Stimulated activated CD8-positive, alpha-beta memory T cell treated with anti-CD3 and anti-CD28 coated beads, Interleukin-4, amount 100 ng/mL, for 48 hours (primary cell): ENCODE data around the gene CDK5.
A peak's percentile ranks its signal among the peaks of the same experiment; 100 is the strongest.

ENCODE experiments used
- DNase-seq: peaks from one replicate; pipeline ENCODE4 v3.0.0-alpha.2; 2020

Gene CDK5

DNA sequence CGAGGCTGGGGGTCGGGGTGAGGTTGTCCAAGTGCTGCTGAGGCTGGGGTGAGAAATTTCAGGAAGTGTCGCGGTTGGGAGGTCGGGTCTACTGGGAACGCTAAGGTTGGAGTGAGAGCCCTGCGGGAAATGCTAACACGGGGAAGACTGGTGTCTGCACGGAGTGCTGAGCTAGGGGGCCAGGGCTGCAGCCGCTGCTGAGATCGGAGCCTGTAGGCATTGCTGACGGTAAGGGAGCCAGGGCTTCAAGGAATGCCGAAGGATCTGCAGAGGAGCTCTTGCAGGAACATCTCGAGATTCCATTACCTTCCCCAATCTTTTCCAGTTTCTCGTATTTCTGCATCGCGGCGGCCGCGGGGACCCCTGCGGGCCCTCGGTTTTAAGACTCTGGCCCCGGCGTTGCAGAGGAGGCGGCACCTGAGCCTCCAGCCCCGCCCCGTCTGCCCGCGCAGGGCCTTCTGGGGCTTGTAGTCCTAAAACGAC is at the start of gene CDK5:
CDK5 (minus strand) TSS at position 392 of the 483 bp plus-strand sequence; CDS start at position 343, 49 bp downstream.
- DNase-seq: no peak

DNA sequence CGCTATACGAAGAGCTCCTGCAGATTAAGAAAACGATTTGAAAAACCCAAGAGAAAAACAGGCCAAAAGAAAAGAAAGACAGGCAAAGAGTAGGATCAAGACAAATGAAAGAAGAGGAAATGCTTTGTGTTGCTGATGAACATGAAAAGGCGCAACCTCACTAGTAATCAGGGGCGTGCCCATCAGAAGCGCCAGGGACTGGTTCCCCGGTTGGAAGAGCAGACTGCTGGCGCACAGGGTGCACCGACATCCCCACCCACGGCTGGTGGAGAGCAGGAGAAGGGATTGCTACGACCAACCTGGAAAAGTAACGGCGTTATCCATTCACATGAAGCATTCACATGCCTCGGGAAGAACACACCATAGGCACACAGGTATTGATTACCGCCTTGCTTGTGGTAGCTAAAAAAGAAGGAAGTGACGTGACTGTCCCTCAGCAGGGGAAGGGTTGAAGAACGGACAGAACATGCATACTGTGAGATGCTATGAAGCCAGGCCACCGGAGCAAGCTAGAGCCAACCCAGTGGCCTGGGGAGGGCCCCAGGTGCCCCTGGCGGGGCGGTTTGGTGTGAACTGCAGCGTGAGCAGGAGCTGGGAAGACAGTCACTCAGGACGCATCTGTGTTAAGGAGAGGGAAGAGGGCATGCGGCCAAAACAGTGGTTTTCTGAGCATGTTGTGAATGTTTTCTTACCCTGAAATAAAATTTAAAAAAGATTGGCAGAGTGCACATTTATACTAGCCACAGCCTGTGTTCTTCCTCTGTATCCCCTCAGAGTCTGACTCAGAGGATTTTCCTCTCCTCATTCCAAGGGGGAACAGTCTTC is 46.9 kb upstream of the CDK5 start:
- DNase-seq: no peak

DNA sequence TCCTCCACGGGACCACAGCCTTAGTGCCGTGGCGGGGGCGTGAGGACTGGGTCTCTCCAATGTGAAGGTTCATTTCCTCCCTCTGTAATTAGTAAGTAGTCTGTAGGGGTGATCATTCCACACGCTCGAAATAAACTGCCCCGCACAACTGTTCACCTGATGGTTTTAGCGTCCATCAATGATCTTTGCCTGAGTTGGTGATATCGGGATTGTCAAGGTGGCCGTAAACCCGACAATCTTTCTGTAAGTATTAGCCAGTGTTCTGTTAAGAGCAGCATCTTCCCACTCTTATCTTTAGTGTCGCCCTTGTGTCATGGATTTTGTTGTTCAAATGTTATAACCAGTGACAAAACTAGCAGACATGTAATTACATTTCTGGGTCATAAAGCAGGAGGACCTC is 46.3 kb upstream of the CDK5 start:
- DNase-seq: no peak

DNA sequence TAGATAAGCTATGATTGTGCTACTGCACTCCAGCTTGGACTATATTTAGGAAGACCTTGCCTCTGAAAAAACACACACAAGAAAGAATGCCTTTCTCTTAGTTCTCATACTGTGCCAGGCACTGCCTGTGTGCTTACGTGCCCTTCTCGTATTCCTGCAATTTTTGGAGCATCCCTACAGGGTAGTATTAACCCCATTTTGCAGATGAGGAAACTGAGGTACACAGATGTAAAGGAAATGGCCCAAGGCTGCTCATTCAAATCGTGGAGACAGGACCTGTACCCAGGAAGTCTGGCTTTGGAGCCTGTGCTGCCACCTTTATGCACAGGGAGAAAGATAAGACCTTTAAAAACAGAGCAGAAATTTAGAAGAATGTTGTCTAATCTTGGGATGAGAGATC is 45.3 kb upstream of the CDK5 start:
- no peak for DNase-seq

DNA sequence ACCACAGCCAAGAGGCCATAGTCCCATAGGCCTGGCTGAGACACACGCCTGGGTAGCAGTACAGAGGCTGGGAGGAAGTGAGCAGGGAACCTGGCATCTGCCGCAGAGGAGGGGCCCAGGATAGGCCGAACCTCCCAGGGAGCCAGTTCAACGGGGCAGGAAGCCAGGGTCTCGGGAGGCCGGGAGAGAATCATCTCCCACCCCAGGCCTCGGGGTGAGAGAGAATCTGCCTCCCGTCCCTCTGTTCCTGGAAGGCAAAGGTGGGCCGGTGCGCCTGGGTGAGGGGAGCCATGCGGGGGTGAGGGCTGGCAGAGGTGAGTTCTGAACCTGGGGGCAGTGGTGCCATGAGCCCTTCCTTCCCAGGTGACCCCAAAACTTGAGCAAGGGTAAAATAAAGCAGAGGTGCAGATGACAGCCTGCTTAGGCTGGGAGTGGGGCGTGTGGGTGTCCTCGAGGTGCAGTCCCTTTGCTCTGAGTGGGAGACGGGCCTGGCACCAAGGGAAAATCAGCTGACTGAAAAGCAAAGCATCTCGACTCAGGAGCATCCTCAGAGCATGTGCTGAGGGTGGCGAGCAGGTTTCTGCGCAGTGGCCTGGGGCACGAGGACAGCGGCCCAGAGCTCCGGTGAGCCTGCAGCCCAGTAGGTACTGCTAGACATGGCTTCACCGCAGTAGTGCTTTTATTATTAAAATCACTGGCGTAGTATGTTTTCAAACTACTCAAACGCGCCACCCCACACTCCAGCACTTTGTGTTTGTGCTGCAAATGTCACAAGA is 44.1 kb upstream of the CDK5 start:
- DNase-seq: no peak

DNA sequence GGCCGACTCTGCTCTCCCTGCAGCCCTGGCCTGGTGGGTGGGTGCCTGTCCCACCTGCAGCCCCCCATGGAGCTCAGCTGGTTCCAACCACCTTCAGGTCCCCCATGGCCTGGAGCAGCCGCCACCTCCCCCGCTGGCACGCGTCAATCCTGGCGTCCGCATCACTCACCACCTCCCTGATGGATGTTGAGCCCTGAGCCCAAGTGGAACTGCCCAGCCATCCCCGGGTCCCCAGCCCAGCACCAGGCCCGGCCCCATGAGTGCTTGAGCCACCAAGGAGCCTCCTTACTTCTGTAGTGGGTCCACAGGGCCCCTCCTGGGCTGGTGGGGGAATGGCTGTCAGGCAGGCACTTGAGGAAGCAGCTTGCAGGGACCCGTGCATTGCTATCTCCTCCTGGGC is 43.2 kb upstream of the CDK5 start:
- DNase-seq: no peak

DNA sequence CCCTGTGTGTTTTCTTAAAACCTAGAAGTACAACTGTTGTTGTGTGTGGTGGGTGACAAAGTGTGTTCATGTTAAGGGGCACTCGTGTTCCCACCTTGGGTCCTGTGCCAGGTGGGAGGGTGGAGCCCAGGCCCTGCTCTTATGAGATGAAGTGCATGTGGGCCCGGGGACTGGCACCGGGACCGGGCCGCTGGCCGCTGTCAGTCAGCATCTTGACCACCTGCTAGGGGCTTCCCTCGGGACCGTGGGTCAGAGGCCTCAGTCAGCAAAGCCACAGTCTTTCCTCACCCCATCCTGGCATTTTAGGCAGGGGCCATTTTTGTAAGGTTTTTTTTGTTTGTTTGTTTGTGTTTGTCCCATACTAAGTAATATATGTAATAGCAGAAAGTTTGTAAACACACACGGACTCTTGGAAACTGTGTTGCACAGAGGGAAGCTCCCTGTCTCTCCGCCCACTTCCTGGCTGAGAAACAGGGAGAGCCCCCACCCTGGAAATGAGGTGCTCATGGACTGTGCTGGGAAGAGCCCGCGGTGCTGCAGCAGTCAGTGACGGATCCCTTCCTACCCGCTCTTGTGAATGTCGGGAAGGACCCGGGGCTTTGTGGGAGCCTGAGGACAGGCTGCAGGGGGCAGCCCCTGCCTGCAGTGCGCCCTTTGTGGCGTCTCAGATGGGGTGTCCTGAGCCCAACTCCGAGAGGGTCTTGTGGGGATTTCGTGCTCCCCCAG is 42.0 kb upstream of the CDK5 start:
- DNase-seq: no peak

DNA sequence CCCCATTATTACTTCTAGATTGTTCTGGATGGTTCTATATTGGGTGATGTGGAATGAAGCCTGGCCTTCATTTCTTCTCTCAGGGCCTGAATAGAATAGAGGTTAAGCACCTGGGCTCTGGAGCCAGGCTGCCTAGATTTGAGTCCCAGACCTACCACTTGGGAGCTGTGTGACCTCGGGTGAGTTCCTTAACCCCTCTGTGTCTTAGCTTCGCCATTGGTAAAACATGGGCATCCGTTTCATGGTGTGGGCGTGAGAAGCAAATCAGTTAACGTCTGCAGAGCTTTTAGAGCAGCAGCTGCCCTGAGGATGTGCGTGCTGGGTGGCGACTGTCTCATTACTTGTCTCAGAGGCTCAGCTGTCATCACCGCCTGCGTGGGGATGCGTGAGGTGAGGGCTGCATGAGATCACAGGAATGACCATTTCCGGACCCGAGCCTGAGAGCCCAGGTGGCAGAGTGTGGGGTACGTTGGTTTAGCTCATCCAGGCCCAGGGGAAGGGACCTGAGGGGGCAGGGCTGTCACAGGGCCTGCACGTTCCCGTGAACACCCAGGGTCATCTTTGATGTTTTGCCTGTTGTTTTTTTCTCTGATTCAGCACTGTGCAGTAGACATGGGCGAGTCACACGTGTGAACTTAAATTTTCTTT is 38.3 kb upstream of the CDK5 start:
- no peak for DNase-seq

DNA sequence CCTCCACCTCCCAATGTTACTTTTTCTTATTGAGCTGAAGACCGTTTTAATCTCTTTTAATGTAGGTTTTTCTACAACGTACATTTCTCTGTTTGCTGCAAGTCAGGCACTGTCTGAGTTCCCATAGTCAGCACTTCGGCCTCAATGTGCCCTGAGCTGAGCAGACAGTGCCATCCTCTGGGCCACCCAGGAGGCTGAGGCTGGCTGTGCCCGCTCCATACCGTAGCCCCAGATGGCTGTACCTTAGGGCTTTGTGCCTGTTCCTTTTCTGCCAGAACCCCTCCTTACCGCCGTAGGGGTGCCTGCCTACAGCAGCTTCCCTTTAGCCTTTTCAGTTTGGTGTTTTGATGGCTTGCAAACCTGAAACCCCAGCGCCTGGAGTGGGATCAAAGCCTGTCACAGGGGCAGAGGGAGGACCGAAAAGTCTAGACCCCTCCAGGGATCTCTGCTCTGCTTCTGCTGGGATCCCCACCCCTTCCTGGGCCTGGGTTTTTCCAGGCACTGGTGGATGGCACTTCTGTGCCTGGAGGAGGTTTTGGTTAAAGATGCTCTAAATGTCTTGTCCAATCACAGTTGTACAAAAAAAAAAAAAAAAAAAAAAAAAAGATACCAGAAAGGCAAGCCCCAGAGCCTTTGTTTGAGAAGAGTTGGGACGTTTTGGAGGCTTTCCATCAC is 37.6 kb upstream of the CDK5 start:
- no peak for DNase-seq

DNA sequence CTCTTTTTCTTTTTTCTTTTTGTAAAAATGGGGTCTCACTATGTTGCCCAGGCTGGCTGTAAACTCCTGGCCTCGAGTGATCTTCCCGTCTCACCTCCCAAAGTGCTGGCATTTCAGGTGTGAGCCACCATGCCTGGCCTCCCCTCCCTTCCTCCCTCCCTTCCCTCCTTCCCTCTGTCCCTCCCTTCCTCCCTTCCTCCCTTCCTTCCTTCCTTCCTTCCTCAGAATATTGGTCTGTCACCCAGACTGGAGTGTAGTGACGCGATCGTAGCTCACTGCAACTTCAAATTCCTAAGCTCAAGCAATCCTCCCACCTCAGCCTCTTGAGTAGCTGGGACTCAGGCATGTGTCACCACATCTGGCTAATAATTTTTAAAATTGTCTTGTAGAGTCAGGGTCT is 37.0 kb upstream of the CDK5 start:
- DNase-seq: no peak

DNA sequence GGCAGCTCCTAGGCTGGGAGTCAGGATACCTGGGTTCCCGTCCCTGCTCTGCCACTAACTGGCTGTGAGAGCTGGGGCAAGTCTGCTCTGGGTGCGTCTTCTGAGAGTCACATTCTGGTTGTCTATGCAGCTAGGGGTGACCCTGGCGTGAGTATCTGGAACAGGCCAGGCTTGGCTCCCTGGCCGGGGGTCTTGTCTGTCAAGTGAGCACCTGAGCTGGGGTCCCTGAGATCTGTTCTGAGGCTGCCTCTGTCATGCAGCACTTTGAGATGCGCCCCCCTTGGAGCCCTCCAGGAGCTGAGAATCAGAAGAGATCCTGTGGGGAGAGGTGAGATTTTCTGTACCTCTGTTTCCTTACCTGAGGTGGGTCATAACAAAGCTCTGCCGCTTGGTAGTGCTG is 36.1 kb upstream of the CDK5 start:
- DNase-seq: no peak

DNA sequence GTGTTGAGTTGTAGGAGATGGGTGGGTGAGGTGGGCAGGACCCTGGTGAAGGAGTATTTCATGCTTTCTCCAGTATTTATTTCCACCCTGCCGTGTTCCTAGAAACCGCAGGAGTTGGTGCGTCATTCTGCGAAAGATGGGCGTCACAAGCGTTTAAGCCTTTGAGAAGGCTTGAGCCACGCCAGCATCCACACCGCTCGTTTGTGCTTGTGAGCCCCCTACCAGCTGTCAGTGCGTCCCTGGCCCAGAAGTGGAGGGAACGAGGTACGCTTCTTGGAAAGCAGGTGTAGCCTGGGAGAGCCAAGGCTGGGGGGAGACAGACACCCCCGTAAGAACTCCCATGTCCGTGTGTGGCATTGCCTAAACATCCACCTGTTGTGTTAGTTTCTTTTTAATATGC is 34.3 kb upstream of the CDK5 start:
- no peak for DNase-seq

DNA sequence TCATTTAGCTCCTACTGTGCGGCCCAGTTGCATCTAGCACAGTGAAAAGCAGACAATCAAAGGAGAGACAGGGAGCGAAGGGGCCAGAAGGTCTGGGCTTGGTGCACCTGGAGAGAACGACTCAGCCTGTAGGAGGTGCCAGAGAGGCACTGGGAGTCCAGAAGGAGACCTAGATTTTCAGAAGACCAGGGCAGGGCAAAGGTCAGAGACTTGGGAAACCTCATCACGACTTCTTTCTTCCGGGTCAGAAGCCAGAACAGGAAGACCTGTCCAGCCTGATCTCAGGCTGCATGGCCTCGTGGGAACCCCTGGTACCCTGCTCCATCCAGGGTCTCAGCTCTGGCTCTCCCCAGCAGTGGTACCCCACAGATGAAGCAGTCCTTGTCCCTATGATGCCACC is 33.7 kb upstream of the CDK5 start:
- peak; percentile 51 for DNase-seq

DNA sequence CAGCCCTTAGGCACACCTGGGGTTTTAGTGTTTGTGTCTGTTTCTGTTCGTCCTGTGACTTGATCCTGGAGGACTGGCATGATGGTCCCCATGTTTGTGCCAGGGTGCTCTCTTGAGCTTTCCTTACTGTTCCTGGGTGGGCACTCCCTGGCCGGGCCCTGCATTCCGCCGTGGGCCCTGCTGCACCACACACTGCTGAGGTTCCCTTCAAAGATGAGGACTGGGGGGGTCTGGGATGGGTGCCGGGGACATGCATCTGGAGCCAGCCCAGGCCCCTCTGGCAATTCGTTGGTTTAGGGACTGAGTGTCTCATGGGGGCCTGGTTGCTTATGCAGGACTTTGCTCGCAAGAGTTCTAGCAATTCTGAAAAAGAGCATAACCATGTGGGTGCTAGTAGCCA is 33.3 kb upstream of the CDK5 start:
- no peak for DNase-seq

DNA sequence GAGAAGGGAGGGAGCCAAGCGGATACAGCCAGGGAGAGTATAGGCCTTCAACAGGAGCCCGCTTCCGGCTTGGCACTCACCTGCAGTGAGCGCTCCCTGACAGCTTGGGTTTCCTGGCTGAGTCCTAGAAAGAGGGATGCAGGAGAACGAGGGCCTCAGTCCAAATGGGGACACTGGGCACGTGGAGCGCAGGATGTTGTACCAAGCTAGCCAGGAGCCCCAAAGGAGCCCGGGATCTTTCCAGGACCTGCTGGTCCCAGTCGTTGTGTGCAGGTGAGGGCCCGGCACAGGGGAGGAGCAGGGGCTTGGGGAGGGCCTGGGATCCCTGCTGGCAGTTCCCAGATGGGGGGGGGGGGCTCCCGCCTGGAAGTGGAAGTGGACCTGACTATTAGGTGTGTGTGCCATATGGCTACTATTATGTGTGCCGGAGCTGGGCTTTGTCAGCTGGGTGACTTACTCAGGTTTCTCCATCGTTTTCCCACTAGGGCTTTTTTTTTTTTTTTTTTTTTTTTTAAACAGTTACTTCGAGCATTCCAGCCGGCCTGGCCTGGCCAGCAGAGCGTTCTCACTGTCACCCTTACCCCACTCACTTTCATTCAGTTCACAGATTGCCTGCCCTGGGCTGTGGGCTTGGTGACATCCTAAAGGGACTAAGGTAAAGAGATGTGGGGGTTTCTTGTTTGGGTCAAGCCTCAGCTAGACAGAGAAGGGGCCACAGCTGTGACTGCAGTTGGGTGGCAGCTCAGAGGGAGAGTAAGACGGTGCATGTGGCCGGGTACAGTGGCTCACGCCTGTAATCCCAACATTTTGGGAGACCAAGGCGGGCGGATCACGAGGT is 32.4 kb upstream of the CDK5 start:
- no peak for DNase-seq

DNA sequence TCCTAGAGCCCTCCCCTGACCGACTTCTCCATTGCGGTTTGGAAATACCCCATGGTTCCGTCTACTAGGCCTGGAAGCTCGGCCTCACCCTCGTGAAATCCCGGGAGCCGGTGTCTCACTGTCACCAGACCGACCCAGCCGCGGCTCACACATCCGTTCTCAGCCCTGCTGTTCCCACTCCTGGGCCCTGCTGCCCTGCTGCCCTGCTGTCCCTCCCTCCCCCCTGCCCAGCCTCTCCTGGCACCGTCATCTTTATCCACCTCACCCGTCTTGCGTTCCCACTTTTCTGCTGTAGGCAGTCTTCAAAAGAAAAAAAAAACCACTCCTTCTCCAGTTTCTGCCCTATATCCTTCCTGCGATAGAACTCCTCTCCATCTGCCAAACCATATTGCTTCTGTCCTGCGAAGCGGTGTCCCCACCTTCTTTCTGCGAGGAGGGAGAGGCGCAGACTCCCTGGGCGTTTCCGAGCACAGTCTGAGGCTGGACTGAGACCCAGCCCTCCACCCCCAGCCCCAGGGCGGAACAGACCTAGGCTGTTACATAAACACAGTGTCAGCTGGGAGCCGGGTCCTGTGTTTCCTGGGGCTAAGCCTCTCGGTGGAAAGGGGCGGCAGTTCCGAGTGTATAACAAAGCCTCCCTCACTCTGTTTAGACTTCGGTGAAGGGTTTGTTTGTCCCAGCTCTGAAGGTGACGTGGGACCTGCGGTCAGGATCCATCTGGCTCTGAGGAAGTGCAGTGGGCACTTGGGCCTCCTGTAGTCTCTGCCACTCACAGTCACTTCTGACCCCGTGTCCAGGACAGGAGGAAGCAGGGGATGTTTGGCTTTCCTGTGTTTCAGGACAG is 31.4 kb upstream of the CDK5 start:
- no peak for DNase-seq

DNA sequence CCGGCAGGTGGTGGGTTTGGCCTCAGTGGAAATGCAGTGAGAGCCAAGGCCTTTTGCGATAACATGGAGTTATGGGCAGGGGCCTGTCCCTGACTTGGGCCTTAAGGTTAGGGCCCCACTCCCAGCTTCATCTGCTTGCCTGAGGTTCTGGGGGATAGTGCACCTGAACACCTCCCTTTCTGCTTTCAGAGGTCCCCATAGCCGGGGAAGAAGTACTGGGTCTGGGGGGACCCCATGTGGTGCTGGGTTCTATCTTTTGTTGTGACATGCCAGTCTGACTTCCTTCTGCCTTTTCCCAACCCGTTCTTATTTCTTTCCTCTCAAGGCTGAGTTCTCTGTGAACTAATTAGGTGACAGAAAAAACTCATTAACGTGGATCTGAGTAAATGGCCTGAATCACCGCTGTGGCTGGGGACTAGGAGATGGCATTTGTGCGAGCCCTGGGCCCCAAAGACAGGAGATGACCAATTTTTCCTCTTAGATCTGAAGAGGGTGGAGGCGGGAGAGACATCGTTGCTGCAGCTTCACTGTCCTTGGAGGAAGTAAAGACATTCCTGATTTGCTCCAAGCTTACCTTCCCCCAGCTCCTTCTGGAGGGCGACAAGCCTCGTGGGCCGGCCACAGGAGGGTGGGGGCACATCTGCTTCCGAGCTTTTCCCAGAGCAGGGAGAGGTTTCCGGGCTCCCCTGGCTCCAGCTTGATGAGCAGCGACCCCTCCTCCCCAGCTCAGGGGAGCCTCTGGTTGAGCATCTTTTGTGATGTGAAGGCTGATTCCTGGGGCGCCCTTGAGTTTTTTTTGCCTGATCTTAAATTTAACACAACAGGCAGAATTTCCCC is 30.5 kb upstream of the CDK5 start:
- DNase-seq: no peak

DNA sequence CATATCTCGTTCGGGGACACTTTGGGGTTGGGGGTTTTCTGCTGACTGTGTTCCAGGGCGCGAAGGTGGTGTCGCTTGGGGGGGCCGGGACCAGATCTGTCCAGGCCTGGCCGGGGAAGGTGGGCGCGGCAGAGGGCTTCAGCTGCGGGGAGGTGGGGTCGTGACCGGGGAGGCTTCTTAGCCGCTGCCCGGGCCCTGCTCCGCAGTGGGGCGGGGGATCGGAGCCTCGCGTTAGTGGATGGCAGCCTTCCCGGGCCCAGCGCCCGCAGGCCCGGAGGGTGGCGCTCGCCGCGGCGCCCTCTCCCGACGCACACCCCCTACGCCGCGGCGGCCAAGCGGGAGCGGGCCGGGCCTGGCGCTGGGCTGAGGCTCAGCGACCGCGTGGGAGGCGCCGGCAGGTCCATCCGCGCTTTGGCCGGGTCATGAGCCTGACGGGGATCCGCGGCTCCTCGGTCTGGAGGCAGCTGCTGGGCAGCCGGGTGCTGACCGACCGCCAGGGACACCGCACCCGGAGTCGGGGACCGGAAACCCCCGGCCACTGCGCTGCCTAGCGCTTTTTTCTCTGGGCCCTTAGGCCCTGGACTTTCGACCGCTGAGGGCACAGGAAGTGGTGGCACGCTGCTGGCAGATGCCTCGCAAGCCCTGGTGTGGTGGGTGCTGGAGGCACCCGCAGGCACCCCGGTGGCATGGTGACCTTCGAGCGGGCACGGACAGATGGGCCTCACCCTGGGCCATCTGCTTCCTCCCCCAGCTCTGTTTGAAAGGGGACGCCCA is 29.7 kb upstream of the CDK5 start:
- DNase-seq: peak; percentile 59

DNA sequence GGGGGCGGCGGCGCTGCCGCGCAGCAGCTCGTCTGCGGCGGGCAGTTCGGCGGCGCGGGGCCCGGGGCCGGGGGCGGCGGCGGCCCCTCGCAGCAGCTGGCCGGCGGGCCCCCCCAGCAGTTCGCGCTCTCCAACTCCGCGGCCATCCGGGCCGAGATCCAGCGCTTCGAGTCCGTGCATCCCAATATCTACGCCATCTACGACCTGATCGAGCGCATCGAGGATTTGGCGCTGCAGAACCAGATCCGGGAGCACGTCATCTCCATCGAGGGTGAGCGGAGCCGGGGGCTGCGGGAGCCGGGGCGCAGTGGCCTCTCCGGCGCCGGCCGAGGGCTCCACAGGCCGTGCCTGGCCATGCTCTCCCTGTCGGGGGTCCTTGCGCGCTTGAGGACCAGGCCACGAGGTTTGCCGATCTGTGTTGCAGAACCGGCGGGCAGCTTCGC is 29.1 kb upstream of the CDK5 start:
- peak; percentile 51 for DNase-seq
